ENCODE data around the gene TRO.
A peak's percentile ranks its signal among the peaks of the same experiment; 100 is the strongest.

Gene TRO

DNA sequence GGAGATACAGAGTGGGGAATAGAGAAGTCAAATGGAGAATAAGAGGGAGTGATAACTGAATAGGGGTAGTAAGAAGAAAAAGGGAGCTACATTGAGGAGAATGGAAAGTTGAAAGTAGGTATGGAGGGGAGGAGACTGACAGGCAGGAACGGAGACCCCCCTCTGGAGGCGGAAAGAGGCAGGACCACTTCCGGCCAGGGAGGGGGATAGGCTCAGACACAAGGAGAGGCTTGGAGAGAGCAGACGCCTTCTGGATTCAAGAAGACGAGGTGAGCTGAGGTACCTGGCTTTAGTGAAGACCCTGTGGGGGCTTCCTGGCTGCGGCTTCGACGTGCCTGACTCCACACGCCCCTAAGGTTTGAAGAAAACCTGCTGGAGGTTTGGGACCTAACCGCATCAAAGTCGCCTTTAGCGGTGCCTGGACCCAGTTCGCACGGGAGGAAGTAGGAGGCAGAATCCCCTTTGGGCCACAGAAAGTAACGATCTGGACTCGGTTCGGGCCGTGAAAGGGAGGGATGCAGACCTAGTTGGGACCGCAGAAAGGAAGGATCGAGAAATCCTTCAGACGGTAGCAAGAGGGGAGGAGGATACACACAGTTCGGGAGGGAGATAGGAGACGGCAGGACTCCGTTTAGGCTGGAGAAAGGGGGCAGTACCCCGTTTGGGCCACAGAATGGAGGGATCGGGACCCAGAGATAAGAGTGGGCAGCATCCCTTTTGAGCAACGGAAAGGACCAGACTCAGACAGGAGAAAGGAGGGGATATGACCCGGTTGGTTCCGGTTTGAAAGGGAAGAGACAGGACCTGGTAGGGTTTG lies at the start of gene TRO:
TRO (plus strand) TSS at position 215 of the 817 bp plus-strand sequence. CDS start 1,423 bp downstream, outside the sequence.
- ATAC-seq = no peak

DNA sequence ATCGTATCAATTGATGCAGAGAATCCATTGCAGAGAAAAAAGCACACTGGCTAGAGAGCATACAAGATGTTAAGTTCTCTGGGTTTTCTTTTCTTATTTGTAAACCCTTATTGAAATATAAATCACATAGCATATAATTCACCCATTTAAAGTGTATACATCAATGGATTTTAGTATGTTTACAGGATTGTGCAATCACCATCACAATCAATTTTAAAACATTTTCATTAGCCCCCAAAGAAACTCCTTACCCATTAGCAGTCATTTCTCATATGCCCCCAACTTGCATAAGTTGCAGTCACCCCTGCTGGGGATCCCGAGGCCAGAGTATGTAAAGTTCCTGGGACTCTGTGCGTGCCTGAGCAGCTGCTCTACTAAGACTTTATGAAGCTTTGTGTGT lies 34.9 kb upstream of the TRO start:
- no peak for ATAC-seq

DNA sequence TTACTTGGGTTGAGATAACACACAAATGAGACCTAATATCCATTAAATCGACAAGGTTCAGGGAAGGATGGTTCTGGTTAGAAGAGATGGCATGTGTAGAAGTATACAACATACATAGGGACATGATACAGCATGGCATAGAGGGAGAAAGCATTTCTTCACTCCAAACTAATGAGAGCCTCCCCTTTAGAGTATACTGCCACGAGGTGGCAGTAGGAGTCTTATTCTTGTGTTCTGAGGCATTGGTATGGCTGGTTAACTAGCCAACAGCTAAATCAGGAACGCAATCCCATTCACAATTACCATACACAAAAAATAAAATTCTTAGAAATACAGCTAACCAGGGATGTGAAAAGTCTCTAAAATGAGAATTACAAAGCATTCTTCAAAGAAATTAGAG lies 29.1 kb upstream of the TRO start:
- no peak for ATAC-seq

GRCh38 chrX:54894159-54894558 lies 26.5 kb upstream of the TRO start:
- ATAC-seq = no peak

DNA sequence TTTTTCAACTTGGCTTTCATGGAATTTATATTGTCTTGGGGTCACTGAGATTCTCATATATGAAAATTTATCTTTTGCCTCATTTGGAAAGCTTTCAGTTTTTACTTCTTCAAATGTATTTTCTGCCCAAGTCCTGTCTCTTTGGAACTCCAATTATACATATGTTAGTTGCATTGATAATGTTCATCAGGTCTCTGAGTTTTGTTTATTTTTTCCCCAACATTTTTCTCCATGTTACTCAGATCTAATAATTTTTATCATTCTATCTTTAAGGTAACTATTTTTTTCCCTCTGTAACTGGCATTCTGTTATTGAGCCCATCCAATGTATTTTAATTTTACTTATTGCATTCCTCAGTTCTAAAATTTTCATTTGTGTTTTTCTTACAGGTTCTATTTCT lies 10.7 kb upstream of the TRO start:
- ATAC-seq = no peak

DNA sequence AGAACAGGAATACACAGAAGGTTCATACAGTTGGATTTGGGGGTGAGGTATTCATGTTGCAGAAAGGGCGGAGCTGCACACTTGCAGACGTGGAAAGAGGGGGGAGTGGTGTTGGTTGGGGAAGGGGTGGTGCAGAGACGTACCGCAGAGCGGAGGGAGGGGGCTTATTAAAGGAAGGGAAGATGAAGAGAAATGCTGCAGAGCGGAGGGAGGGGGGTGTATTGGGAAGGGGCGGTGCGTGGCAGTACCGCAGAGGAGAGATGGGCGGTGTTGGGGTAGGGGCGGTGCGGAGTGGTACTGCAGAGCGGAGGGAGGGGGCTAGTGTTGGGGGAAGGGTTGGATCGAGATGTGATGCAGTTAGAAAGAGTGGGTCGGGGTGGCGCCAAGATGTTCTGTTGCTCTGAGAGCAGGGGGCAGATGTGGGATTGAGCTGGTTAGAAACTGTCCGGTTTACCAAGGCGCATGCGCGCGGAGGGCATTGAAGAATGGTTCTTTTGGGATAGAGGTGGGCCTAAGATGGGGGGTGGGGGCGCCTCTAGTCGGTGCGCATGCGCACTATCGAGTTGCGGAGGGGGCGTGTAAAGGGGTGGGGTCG lies 900 bp downstream of the TRO start:
- ATAC-seq = peak; percentile 24 to 56

DNA sequence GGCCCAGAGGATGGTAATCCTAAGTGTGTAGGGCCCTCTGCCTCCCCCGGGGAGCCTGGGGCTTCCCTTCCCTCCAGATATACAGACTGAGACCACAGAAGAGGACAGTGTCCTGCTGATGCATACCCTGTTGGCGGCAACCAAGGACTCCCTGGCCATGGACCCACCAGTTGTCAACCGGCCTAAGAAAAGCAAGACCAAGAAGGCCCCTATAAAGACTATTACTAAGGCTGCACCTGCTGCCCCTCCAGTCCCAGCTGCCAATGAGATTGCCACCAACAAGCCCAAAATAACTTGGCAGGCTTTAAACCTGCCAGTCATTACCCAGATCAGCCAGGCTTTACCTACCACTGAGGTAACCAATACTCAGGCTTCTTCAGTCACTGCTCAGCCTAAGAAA lies 1.9 kb downstream of the TRO start:
- no peak for ATAC-seq

DNA sequence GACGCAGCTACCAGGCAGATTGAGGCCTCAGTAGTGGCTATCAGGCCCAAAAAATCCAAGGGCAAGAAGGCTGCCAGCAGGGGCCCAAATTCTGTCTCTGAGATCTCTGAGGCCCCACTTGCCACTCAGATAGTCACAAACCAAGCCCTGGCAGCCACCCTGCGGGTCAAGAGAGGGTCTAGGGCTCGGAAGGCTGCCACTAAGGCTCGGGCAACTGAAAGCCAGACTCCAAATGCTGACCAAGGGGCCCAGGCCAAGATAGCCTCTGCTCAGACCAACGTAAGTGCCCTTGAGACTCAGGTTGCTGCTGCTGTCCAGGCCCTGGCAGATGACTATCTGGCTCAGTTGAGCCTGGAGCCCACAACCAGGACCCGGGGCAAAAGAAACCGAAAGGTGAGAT lies 2.8 kb downstream of the TRO start:
- ATAC-seq = no peak

GRCh38 chrX:54926978-54927377 lies 6.4 kb downstream of the TRO start:
- ATAC-seq = no peak

- no peak for ATAC-seq
Observed at GRCh38 chrX:54928876-54929275, 8.3 kb downstream of the TRO start.

DNA sequence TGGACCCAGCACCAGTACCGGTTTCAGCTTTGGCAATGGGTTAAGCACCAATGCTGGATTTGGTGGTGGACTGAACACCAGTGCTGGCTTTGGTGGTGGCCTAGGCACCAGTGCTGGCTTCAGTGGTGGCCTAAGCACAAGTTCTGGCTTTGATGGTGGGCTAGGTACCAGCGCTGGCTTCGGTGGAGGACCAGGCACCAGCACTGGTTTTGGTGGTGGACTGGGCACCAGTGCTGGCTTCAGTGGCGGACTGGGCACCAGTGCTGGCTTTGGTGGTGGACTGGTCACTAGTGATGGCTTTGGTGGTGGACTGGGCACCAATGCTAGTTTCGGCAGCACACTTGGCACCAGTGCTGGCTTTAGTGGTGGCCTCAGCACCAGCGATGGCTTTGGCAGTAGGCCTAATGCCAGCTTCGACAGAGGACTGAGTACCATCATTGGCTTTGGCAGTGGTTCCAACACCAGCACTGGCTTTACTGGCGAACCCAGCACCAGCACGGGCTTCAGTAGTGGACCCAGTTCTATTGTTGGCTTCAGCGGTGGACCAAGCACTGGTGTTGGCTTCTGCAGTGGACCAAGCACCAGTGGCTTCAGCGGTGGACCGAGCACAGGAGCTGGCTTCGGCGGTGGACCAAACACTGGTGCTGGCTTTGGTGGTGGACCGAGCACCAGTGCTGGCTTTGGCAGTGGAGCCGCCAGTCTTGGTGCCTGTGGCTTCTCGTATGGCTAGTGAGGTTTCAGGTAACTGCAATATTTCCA lies 9.8 kb downstream of the TRO start:
- ATAC-seq = no peak

GRCh38 chrX:54931107-54931506 lies 10.5 kb downstream of the TRO start:
- no peak for ATAC-seq

GRCh38 chrX:54933150-54933826 lies 12.7 kb downstream of the TRO start:
- no peak for ATAC-seq

DNA sequence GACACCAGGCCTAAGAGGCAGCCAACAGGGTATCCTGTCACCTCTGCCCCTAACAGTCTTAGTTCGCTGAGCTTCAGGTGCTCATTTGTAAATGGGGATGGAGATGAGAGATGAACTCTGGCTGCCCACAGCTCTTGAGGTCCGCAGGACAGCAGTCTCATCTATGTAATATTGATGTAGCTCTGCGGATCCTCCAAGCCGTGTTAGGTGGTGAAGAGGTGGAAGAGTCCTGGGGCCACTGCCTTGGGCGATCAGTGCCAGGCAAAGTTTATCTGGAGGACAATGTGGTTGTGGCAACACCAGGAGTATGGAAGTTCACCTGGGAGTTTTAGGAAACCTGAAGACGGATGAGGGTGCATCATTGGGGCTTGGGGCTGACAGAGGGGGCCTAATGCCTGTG lies 13.4 kb downstream of the TRO start:
- ATAC-seq = no peak

DNA sequence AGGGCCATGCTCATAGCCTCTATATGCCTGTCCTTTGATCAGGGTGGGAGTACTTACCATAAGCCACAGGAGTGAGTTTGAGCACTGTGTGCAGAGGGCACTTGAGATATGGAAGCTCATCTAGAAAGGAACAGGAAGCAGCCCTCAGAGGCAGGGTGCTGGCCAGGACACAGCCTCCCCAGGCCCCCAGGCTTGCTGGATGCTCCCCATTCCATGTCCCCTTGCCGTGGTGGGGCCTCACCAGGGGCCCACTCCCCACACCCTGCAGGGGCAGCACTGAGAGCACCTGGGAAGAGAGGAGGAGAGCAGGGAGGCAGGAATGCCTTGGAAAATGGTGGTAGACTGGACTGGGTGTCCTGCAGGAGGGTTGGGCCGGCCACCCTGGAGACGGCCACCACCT lies 14.3 kb downstream of the TRO start:
- no peak for ATAC-seq

DNA sequence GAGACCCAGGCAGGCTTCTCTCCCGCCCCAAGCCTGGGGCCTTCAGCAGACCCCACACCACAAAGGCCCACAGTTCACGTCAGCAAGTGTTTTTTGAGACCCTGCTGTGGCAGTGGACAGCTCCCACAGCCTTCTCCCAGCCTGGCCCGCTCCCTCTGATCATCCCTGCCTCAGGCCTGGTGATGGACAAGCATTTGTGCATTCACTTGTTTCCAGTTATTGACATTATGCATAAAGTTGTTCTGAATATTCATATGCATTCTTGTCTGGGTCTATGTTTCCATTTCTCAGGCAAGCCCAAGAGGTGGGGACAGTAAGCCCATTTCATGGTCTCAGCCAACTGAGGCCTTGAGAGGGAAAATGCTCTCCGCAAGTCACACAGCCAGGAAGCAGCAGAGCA lies 14.7 kb downstream of the TRO start:
- ATAC-seq = no peak

GRCh38 chrX:54937416-54937815 lies 16.8 kb downstream of the TRO start:
- ATAC-seq = no peak

DNA sequence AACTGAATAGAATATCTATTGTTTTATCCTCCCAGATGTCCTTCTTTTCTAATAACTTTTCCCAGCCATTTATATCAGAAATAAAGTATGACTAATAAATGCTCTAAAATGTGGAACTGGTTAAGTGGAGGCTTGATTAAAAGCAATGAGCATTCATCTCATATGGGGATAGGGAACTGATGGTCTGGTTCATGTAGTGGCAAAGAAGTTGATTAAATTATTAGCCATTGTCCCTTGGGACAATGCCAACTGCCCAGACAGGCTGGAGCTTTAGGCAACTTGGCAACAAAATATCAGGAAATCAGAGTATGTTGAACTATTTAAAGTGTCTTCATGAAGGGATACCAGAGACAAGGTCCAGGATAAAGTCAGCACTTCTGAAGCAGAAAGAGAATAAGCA lies 24.2 kb downstream of the TRO start:
- no peak for ATAC-seq

DNA sequence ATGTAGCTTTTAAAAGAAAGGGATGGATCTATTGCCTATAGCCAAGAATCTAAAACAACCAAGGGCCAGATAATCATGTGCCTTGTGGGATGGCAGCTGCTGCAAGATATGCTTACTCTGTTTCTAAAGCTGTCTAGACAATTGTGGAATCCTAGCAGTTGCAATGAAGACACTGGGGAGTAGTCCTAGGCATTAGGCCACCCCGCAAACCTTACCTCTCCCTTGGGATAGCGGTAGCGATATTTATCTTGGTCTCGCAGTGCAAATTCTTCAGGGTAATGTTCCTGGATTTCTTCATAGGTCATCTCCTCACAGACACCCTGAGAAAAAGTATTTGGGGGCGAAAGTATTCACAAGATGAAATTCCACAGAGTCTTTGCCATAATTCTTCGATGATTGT lies 24.6 kb downstream of the TRO start:
- no peak for ATAC-seq

DNA sequence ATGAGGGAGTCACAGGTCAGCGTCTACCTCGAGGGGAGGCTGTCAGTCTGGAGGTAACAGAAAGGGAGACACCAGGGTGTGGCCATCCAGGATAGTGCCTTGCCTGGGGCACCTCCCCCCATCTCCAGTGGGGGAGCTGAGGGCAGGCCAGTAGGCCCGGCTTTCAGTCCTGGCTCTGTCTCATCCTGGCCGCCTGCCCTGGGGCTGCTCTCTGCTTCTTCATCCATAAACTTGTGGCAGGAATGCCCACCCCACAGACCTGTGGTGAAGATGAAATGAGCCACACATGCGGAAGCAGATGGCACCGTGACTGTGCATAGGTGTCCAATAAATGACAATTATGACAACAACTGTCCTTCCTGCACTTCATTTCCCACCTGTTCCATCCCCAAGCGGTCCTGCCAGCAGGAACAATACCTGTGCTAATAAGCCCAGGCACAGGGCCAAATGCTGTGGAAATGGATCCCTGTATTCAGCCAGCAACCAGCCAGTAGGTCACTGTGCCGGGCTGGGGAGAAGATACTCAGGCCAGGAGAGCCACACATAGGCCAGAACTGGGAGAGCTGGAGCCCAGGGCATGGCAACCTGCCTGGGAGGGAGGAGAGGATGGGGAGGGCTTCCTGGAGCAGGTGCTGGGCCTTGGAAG lies 30.2 kb downstream of the TRO start:
- ATAC-seq = no peak

- ATAC-seq = no peak
Observed at GRCh38 chrX:54961750-54962149, 41.1 kb downstream of the TRO start.

DNA sequence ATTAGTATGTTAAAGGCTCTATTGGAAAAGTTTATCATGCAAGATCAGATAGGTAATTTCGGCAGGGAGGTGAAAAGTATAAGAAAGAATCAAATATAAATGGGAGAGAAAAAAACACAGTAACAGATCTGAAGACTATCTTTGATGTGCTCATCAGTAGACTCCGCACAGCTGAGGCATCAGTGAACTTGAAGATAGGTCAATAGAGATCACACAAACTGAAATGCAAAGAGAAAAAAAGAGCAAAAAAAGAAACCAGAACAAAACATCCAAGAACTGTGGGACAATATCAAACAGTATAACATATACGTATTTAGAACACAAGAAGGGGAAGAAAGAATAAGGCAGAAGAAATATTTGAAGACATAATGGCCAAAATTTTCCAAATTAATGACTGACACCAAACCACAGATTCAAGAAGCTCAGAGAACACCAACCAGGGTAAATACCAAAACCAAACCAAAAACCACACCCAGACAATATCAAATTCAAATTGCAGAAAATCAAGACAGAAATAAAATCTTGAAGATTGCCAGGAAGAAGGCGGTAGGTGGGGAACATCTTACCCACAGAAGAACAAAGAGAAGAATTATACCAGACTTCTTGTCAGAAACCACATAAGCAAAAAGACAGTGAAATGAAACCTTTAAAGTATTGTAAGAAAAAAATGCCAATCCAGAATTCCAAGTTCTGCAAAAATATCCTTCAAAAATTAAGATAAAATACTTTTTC lies 44.3 kb downstream of the TRO start:
- no peak for ATAC-seq
